ENCODE data around the gene COG2. TPM values are rescaled to one million over a fixed set of nuclear protein-coding genes. Genes with fewer than 3 reads are reported as not detected.

The COG2 gene
- total and polyA plus RNA-seq, 2 of the 8 experiments (the other 6 are each of a cell fraction or from before 2014, with no cell fraction given) = 10.3 to 36.7 TPM

DNA sequence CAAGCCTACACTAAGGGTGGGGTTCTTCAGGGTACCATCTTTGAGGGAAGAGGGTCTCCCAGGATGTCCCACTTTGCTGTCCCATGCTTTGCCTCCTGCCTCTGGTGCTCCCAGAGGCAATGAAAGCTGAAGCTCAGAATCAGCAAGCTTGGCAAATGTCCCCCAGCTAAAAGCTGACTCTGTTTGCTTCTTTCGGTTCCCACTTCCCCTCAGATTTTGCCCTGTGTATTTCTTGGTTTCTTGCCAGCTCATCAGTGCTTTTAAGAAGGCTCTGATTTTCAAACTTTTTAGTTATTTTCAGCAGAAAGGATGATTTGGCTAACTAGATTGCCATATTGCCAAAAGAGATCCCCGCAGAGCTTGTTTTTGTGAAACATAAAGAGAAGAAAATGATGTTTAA lies 33.1 kb upstream of the COG2 start (continued):
- TF ChIP-seq EZH2 (IDR thresholded peaks at IDR 0.05; ENCODE audit: low read depth, low read length, severe bottlenecking) = no peak
- TF ChIP-seq SRF (IDR thresholded peaks at IDR 0.05; ENCODE audit: low read depth, low read length) = no peak
- no peak for TF ChIP-seq POLR2AphosphoS5 (IDR thresholded peaks at IDR 0.05; ENCODE audit: low read depth, low read length)
- TF ChIP-seq HDAC2 (IDR thresholded peaks at IDR 0.05; ENCODE audit: borderline replicate concordance in 1 of 2, low read depth in 2 of 2, low read length in 2 of 2) = no peak

Data from H1 (cell line).